HepG2 (cell line): Measurements from ENCODE around the gene DNAJB8.

Source experiments
- STAT5B ChIP-seq: sonication (generic); formaldehyde crosslinking; IDR thresholded peaks from 2 replicates; pipeline ENCODE4 v1.4.0; 2020; ENCODE audit warnings: missing genetic modification reagents
- ZKSCAN8 ChIP-seq: IDR thresholded peaks from 2 replicates; pipeline ENCODE4 v1.6.1; 2016; ENCODE audit warnings: borderline replicate concordance, missing genetic modification reagents, missing compliant biosample characterization

GRCh38 chr3:128421439-128421836, 45.3 kb downstream of the DNAJB8 start:
- TF ChIP-seq ZKSCAN8 (CRISPR knock-in tag) (no peak), STAT5B (CRISPR knock-in tag) (no peak)
